CD4-positive, alpha-beta T cell treated with Interleukin-1 beta for 1 hour (primary cell): ENCODE results near the gene CFAP45.

ENCODE experiments used
- DNase-seq, 2 donors: peaks; one replicate each; pipeline ENCODE4 v3.0.0-alpha.2; 2020 to 2022

Gene CFAP45, protein sequence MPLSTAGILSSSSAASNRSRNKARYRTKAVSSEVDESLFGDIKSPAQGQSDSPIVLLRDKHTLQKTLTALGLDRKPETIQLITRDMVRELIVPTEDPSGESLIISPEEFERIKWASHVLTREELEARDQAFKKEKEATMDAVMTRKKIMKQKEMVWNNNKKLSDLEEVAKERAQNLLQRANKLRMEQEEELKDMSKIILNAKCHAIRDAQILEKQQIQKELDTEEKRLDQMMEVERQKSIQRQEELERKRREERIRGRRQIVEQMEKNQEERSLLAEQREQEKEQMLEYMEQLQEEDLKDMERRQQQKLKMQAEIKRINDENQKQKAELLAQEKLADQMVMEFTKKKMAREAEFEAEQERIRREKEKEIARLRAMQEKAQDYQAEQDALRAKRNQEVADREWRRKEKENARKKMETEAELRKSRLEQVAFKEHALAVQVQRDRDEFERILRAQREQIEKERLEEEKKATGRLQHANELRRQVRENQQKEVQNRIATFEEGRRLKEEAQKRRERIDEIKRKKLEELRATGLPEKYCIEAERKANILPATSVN

DNA sequence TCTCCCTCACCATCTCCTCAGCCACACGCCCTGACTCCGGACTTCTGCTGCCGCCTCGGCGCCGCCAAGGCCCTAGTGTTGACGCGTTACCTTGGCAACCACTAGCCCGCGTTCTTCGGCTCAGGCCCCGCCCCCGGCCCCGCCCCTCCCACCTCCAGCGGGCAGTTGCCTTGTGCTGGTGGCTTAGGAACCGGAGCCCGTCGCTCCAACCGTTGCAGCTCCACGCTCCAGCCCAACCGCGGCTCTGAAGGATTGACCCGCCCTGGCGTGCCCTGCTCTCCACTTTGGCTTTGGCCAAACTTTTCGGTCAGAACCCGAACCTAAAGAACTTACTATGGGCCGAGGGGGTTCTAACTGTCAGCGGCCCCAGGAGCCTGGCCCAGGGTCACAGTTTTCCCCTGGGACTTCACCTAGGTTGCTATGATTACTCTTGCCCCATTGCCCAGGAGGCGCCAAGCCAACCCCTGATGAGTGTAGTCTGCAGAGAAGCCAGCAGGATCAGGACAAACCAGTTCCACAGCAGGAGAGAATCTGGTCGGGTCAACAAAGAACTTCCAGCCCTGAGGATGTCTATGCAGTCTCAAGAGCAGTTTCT, at the start of gene CFAP45:
Gene CFAP45, minus strand, starts transcription at position 80 of the 595 bp plus-strand sequence. Its CDS starts 67 bp downstream, at position 13.
- peak; percentile 47 to 81 for DNase-seq

DNA sequence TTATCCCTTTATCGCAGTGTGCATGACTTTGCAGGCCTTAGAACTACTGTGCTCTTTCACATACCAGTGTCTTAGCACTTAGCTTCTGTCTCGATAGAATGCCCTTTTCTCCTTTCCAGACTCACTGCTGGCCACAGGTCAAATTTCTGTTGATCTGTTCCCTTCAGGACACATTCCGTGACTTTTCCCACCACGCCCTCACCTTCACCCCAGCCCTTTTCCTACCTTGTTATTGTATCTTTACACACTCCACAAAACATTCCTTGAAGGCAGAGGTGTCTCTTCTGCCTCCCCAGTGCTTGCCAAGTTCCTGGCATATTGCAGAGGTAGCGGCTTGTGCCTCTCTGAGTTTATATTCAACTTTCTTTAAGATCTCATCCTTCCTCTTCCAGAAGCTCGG, 49.2 kb upstream of the CFAP45 start:
- no peak for DNase-seq

GRCh38 chr1:159947942-159948341, 48.0 kb upstream of the CFAP45 start:
- no peak for DNase-seq

- DNase-seq: no peak
Measured at GRCh38 chr1:159946242-159947187, 46.5 kb upstream of the CFAP45 start.

GRCh38 chr1:159945483-159946241, 45.7 kb upstream of the CFAP45 start, which contains the start of gene IGSF9:
Gene IGSF9 (minus strand): TSS chr1:159945613. CDS start chr1:159943454, 2,159 bp downstream.
- DNase-seq: peak; percentile 79 to 84

DNA sequence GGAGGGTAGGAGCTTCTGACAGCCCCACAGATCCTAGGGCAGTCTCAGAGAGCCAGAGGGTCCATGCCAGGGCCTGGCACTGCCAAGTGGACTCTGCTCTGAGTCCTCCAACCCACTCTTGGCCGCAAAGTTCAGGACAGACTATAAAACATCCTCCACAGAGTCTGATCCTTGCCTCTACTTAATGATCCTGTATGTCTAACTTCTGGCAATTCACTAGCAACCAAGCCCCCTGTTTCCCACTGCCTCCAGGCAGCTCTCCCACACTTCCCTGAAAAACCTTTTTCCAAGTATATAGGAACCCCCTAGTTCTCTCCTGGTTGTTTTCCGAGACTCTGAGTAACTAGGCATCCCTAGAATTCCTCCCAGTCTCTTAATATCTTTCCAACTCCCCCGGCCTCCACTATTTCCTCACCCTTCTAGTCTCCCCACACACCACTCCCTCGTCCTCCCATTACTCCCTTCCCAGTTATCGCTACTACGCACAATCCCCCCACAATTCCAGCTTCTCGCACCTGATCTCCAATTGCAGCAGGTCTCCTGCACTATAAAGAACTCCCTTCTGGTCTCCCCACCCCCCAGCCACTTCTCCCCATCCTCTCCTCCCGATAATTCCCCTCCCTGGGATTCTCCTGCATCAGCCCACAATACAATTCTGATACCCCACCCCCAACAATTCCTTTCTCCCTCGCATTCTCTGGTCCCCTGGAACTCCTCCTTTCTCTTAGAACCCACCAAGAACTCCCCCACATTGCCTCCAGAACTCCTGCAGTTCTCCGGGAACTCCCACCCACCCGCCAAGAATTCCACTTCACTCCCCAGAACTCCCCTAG, 44.9 kb upstream of the CFAP45 start:
- no peak for DNase-seq

GRCh38 chr1:159943908-159944622, 44.1 kb upstream of the CFAP45 start:
- DNase-seq: no peak

- DNase-seq: no peak
Measured at GRCh38 chr1:159943278-159943640, 43.3 kb upstream of the CFAP45 start.

- no peak for DNase-seq
Measured at GRCh38 chr1:159942632-159943277, 42.8 kb upstream of the CFAP45 start.

DNA sequence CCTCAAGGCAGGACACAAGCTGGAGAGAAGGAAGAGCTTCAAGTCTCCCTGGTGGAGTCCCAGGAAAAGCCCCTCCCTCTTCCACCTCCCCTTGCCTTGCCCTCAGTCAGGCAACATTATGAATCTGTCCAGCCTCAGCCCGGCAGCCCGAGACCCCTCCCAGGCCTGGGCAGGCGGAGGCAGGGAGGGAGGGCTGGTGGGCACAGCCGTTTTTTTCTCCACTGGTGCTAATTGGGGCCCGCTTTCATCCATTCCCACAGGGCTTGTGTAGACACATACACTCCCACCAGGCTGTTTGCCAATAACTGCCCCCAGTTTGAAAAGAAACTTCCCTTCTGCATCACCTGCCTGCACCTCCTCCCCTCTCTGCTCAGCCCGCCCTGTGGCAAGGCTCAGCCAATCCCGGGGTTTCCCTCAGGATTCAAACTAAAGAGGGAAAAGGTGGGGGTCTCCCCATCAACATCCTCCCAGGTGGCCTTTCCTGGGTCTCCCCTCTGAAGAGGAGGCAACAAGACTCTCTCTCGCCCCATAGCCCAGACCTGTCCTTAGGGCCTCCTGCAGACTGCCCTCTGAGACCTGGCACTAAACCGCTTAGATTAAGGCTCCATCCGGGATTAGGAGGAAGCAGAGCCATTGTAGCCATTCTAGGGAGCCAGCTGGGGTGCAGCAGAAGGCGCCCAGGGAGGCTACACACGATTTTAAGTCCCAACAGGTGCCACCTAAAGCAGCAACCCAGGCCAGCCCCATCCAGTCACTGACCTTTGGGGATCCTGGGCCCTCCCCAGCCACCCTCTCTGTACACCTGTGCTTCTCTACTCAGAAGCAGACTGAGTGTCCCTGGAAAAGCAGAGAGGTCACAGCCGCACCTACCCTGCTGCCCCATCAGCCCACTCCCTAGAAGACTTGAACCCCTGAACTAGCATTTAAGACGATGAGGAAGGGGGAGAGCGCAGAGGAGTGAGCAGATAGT, 41.9 kb upstream of the CFAP45 start:
- DNase-seq: no peak

DNA sequence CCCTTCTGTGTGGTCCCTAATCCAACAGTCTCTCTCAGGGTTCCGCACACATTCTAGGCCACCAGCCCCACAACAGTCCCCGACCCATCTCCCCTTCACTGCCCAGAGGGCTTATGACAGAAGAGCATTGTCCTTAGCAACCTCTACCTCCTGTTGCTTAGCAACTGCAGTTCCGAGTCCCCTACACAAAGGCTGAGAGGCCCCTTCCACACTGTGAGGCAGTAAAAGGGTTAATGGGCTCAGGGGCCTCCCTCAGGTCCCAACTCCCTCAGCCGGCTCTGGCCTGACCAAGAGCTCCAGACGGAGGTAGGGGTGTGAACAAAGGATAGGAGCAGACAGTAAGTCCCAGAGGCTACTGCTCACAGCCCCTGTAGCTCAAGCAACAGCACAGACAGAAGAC, 41.2 kb upstream of the CFAP45 start:
- DNase-seq: no peak

GRCh38 chr1:159940006-159940620, 40.1 kb upstream of the CFAP45 start:
- DNase-seq: no peak

DNA sequence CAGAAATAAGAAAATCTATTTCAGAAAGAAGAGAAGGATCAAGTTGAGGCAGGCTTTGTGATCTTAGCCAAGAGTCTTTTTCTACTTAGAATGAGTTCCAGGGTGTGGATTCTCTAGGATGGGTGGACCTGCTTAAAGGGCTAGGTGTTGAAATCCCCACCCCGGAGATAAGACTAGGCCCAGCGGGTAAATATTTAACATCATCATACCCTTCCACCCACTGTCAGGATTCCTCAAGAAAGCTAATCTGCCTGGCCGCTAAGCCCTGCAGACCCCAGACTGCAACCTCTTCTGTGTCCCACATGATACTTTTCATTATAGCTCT, 39.7 kb upstream of the CFAP45 start:
- no peak for DNase-seq

GRCh38 chr1:159938905-159939677, 39.1 kb upstream of the CFAP45 start:
- no peak for DNase-seq

- no peak for DNase-seq
Measured at GRCh38 chr1:159938211-159938852, 38.4 kb upstream of the CFAP45 start.

- DNase-seq: peak in 1 of 2 donors; percentile 31
Measured at GRCh38 chr1:159937054-159937750, 37.2 kb upstream of the CFAP45 start.
